Neural crest cell (in vitro differentiated cells): Measurements from ENCODE around the gene PUSL1. TPM values are rescaled to one million over a fixed set of nuclear protein-coding genes. Genes with fewer than 3 reads are reported as not detected.

Experiments used
- DNase-seq: peaks from one replicate; pipeline ENCODE4 v3.0.0; 2021; ENCODE audit warnings: low read depth, mixed read lengths, low spot score
- H3K27ac Mint-ChIP-seq: one replicate; pipeline ENCODE4 v1.8.0; 2021; ENCODE audit warnings: mild to moderate bottlenecking, mixed read lengths; ENCODE audit not compliant: unreplicated experiment
- H3K27me3 Mint-ChIP-seq: 2 replicates; pipeline ENCODE4 v1.8.0; 2021; ENCODE audit warnings: low read depth, mild to moderate bottlenecking, mixed read lengths
- H3K36me3 Mint-ChIP-seq: 2 replicates; pipeline ENCODE4 v1.8.0; 2021; ENCODE audit warnings: low read depth, mild to moderate bottlenecking, mixed read lengths
- H3K4me1 Mint-ChIP-seq: 2 replicates; pipeline ENCODE4 v1.8.0; 2021; ENCODE audit warnings: mixed read lengths
- H3K4me3 Mint-ChIP-seq: one replicate; pipeline ENCODE4 v1.8.0; 2021; ENCODE audit warnings: mild to moderate bottlenecking, mixed read lengths
- H3K9me3 Mint-ChIP-seq: 2 replicates; pipeline ENCODE4 v1.8.0; 2021; ENCODE audit warnings: mixed read lengths
- CTCF ChIP-seq: fragments of 200-600 bp; sonication (generic); conservative IDR thresholded peaks from 2 replicates; pipeline ENCODE4 v1.5.0; 2021; ENCODE audit warnings: antibody characterized with exemption, mild to moderate bottlenecking
- total RNA-seq: library from RNA; stranded (reverse); gene quantifications from 2 replicates; pipeline ENCODE4 v1.2.1, GENCODE V29; 2021

PUSL1 gene
- total RNA-seq, 1 donor from 2014 or later = 27.9 TPM

- H3K27me3 Mint-ChIP-seq = no peaks in the 10 kb centered on the region
- H3K4me1 Mint-ChIP-seq = no peaks in the 10 kb centered on the region
- no peak overlapping the region for H3K27ac Mint-ChIP-seq
- H3K9me3 Mint-ChIP-seq = no peaks in the 10 kb centered on the region
- TF ChIP-seq CTCF = no peak
- H3K36me3 Mint-ChIP-seq = peaks cover 18% of the 10 kb centered on the region
- no peak overlapping the region for H3K4me3 Mint-ChIP-seq
- no peak for DNase-seq
Measured at GRCh38 chr1:1262071-1262470, 46.3 kb upstream of the PUSL1 start.

- Mint-ChIP-seq H3K36me3 (peaks cover 17% of the 10 kb centered on the region), H3K4me3 (no peak overlapping the region), H3K9me3 (no peaks in the 10 kb centered on the region), H3K27ac (no peak overlapping the region), H3K4me1 (no peaks in the 10 kb centered on the region), H3K27me3 (no peaks in the 10 kb centered on the region)
- no peak for DNase-seq
- TF ChIP-seq CTCF = no peak
Measured at GRCh38 chr1:1262758-1263157, 45.6 kb upstream of the PUSL1 start.

- Mint-ChIP-seq H3K4me1 (no peaks in the 10 kb centered on the region), H3K4me3 (no peak overlapping the region)
Measured at GRCh38 chr1:1264026-1264425, 44.4 kb upstream of the PUSL1 start.

GRCh38 chr1:1264868-1265272 is 43.5 kb upstream of the PUSL1 start:
- Mint-ChIP-seq H3K36me3 (peaks cover 15% of the 10 kb centered on the region), H3K4me1 (no peaks in the 10 kb centered on the region), H3K4me3 (no peak overlapping the region), H3K27me3 (no peaks in the 10 kb centered on the region), H3K9me3 (no peaks in the 10 kb centered on the region), H3K27ac (no peak overlapping the region)
- no peak for DNase-seq
- no peak for TF ChIP-seq CTCF

More at GRCh38 chr1:1264026-1264425, 44.4 kb upstream of the PUSL1 start:
- H3K36me3 Mint-ChIP-seq = peaks cover 16% of the 10 kb centered on the region
- H3K27ac Mint-ChIP-seq = no peak overlapping the region
- no peak for DNase-seq
- H3K27me3 Mint-ChIP-seq = no peaks in the 10 kb centered on the region
- TF ChIP-seq CTCF = no peak
- H3K9me3 Mint-ChIP-seq = no peaks in the 10 kb centered on the region

- DNase-seq = no peak
- Mint-ChIP-seq H3K4me3 (peak overlapping the region; percentile 27), H3K36me3 (peaks cover 10% of the 10 kb centered on the region), H3K4me1 (peaks cover 21% of the 10 kb centered on the region), H3K27me3 (no peaks in the 10 kb centered on the region), H3K27ac (no peak overlapping the region), H3K9me3 (no peaks in the 10 kb centered on the region)
- TF ChIP-seq CTCF = no peak
Measured at GRCh38 chr1:1267488-1268283, 40.7 kb upstream of the PUSL1 start.
